HCT116 (cell line): Measurements from ENCODE around the gene ACSBG1. TPM values are rescaled to one million over a fixed set of nuclear protein-coding genes. Genes with fewer than 3 reads are reported as not detected.

Experiments
- ATAC-seq: fragments of 200-7000 bp; cut with Tn5 transposase; 2 replicates; pipeline ENCODE4 v1.9.1; 2020; ENCODE audit warnings: mild to moderate bottlenecking, moderate library complexity
- BruUV-seq: library from RNA; stranded (reverse); fragments of 400-500 nt; replicated peaks from 2 replicates; lab custom pipeline; 2021; lab: Mats Ljungman, UMichigan
- CTCF ChIA-PET: fragments of 300-600 bp; sonication (Branson Sonifier 250); formaldehyde crosslinking; loops from one replicate; lab custom pipeline; 2021; ENCODE audit warnings: antibody characterized with exemption; lab: Charles Lee
- POLR2A ChIA-PET: fragments of 300-600, 350-600 bp; sonication (Branson Sonifier 250); formaldehyde crosslinking; loops from one replicate; lab custom pipeline; 2021; ENCODE audit warnings: antibody characterized with exemption; lab: Charles Lee
- RAD21 ChIA-PET, 2 experiments: fragments of 300-600 bp; sonication (Branson Sonifier 250); formaldehyde crosslinking; loops; one replicate each; lab custom pipeline; 2023; ENCODE audit warnings: low total read pairs in 2 of 2; ENCODE audit not compliant: uncharacterized antibody in 2 of 2, unreplicated experiment in 2 of 2, low non-redundant PET in 1 of 2; lab: Charles Lee
- DNase-seq: peaks from one replicate; pipeline ENCODE4 v3.0.0-alpha.2; 2010; ENCODE audit warnings: low read depth, low spot score
- H2AFZ ChIP-seq: fragments of 200-600 bp; shearing (Covaris generic), sonication (generic); 2 replicates; pipeline ENCODE4 v1.6.1; 2017; ENCODE audit warnings: low read depth, mixed run types, mixed read lengths, antibody characterized with exemption, low read length; ENCODE audit not compliant: poor library complexity, severe bottlenecking
- H3K27ac ChIP-seq: 2 replicates; pipeline ENCODE4 v1.5.1; 2012; ENCODE audit warnings: low read depth, low read length
- H3K27me3 ChIP-seq: fragments of 200-600 bp; sonication (generic); 2 replicates; pipeline ENCODE4 v1.6.1; 2016; ENCODE audit warnings: mixed run types, low read length, mixed read lengths; ENCODE audit not compliant: insufficient read depth
- H3K36me3 ChIP-seq, 2 experiments: fragments of 200-500 bp in 1 of 2; fragments of 200-600 bp in 1 of 2; sonication (Bioruptor generic) in 1 of 2; sonication (generic) in 1 of 2; 2 replicates each; pipeline versions ENCODE4 v1.5.1 to v1.6.1; 2014 to 2016; ENCODE audit warnings: low read length in 2 of 2, inconsistent platforms in 1 of 2, mixed read lengths in 1 of 2, mixed run types in 1 of 2; ENCODE audit not compliant: insufficient read depth in 2 of 2, control insufficient read depth in 1 of 2
- H3K4me1 ChIP-seq, 2 experiments: fragments of 200-600 bp in 1 of 2; sonication (generic) in 1 of 2; 2 replicates each; pipeline versions ENCODE4 v1.5.1 to v1.6.1; 2012 to 2017; ENCODE audit warnings: low read length in 2 of 2, inconsistent platforms in 1 of 2, mild to moderate bottlenecking in 1 of 2, mixed read lengths in 1 of 2, mixed run types in 1 of 2, moderate library complexity in 1 of 2; ENCODE audit not compliant: insufficient read depth in 2 of 2, control insufficient read depth in 1 of 2
- H3K4me2 ChIP-seq: fragments of 200-600 bp; sonication (generic); 2 replicates; pipeline ENCODE4 v1.6.1; 2017; ENCODE audit warnings: mixed run types, low read length, mixed read lengths
- H3K4me3 ChIP-seq, 2 experiments: fragments of 200-600 bp in 1 of 2; sonication (generic) in 1 of 2; replicated peaks in 1 of 2; 2 replicates each; pipeline ENCODE4 v1.5.1; 2011 to 2016; ENCODE audit warnings: low read length in 2 of 2, control low read depth in 1 of 2, low read depth in 1 of 2, mild to moderate bottlenecking in 1 of 2, mixed read lengths in 1 of 2, mixed run types in 1 of 2
- H3K79me2 ChIP-seq: fragments of 200-600 bp; sonication (generic); 2 replicates; pipeline ENCODE4 v1.6.1; 2017; ENCODE audit warnings: mild to moderate bottlenecking, mixed run types, low read length, moderate library complexity, mixed read lengths; ENCODE audit not compliant: insufficient read depth
- H3K9ac ChIP-seq: fragments of 200-600 bp; sonication (generic); 2 replicates; pipeline ENCODE4 v1.6.1; 2016; ENCODE audit warnings: low read length, mixed read lengths
- H3K9me2 ChIP-seq: fragments of 200-600 bp; sonication (generic), shearing (Covaris generic); 2 replicates; pipeline ENCODE4 v1.6.1; 2017; ENCODE audit warnings: mixed run types, mild to moderate bottlenecking, moderate library complexity; ENCODE audit not compliant: insufficient read depth
- H3K9me3 ChIP-seq, 2 experiments: fragments of 200-500 bp in 1 of 2; fragments of 200-600 bp in 1 of 2; sonication (Bioruptor generic) in 1 of 2; sonication (generic) in 1 of 2; 2 replicates each; pipeline ENCODE4 v1.6.1; 2014 to 2017; ENCODE audit warnings: low read length in 2 of 2, mixed read lengths in 2 of 2, inconsistent platforms in 1 of 2, low read depth in 1 of 2, mild to moderate bottlenecking in 1 of 2, mixed run types in 1 of 2, moderate library complexity in 1 of 2; ENCODE audit not compliant: control insufficient read depth in 1 of 2, insufficient read depth in 1 of 2
- H4K20me1 ChIP-seq: fragments of 200-600 bp; sonication (generic), shearing (Covaris generic); 2 replicates; pipeline ENCODE4 v1.6.1; 2017; ENCODE audit warnings: mixed run types, mild to moderate bottlenecking, moderate library complexity; ENCODE audit not compliant: insufficient read depth
- EGR1 ChIP-seq: IDR thresholded peaks from 2 replicates; pipeline ENCODE4 v1.6.1; 2012; ENCODE audit warnings: low read depth
- EZH2phosphoT487 ChIP-seq: fragments of 200-600 bp; IDR thresholded peaks from 2 replicates; pipeline ENCODE4 v1.6.1; 2018; ENCODE audit warnings: antibody characterized with exemption, borderline replicate concordance
- MAX ChIP-seq: IDR thresholded peaks from 2 replicates; pipeline ENCODE4 v1.6.1; 2012
- RAD21 ChIP-seq: IDR thresholded peaks from 2 replicates; pipeline ENCODE4 v1.6.1; 2012; ENCODE audit warnings: low read depth, mild to moderate bottlenecking
- REST ChIP-seq: IDR thresholded peaks from 2 replicates; pipeline ENCODE4 v1.6.1; 2012; ENCODE audit warnings: low read depth
- SIN3A ChIP-seq: IDR thresholded peaks from 2 replicates; pipeline ENCODE4 v1.6.1; 2012; ENCODE audit warnings: low read depth
- ZNF274 ChIP-seq: fragments of 200-500 bp; sonication (Bioruptor generic); IDR thresholded peaks from 2 replicates; pipeline ENCODE4 v1.6.1; 2014; ENCODE audit warnings: mild to moderate bottlenecking, low read depth, low read length, inconsistent platforms
- intact Hi-C: fragments of 100-400 bp; cut with micrococcal nuclease; formaldehyde crosslinking; loops from 2 replicates; pipeline ENCODE4 v1.10.0; 2022
- total RNA-seq: library from RNA; stranded (reverse); gene quantifications from one replicate; pipeline ENCODE4 v1.2.1, GENCODE V29; 2021; ENCODE audit not compliant: unreplicated experiment

ACSBG1 gene
- total RNA-seq, 1 experiment from 2014 or later: 0.71 TPM

GRCh38 chr15:78243058-78243457 is 8.7 kb upstream of the ACSBG1 start:
- TF ChIP-seq EZH2phosphoT487: no peak
- no peak for TF ChIP-seq RAD21
- no peak for TF ChIP-seq SIN3A
- TF ChIP-seq MAX: no peak
- no peak for TF ChIP-seq REST
- TF ChIP-seq EGR1: no peak
- no peak for TF ChIP-seq ZNF274
- H3K9ac ChIP-seq: no peak overlapping the region
- CTCF ChIA-PET: interaction anchor here (0.6 to 3.2 kb wide), 5 partner anchors 47 to 333 kb away, joined by 3 to 18 read pairs (median 7); no protein-coding TSS in a partner anchor
- H3K27ac ChIP-seq: no peak overlapping the region
- H3K4me3 ChIP-seq: no peak overlapping the region
- H3K79me2 ChIP-seq: no peaks in the 10 kb centered on the region
- POLR2A ChIA-PET: no interaction called here
- intact Hi-C loops: no loop called here
- H3K4me1 ChIP-seq: peaks cover 2 to 4% of the 10 kb centered on the region in 2 experiments; a peak in 2 of 4 replicates
- DNase-seq (no peak), ATAC-seq (no peak)
- no peak overlapping the region for H3K4me2 ChIP-seq
- H3K27me3 ChIP-seq: no peaks in the 10 kb centered on the region
- no peaks in the 10 kb centered on the region for H3K9me3 ChIP-seq
- H2AFZ ChIP-seq: peak overlapping the region; percentile 28
- H3K36me3 ChIP-seq: no peaks in the 10 kb centered on the region
- RAD21 ChIA-PET: no interaction called here
- H3K9me2 ChIP-seq: no peaks in the 10 kb centered on the region
- H4K20me1 ChIP-seq: no peaks in the 10 kb centered on the region
- no TSS peak for BruUV-seq
